Activated T-cell treated with anti-CD3 and anti-CD28 coated beads, Interleukin-2, amount 50 U/mL, for 1 hour (primary cell): Measurements from ENCODE around the gene FAHD2A.
"Not testable (repeated sequence)": the region's sequence is repeated elsewhere in the genome, so short reads cannot be mapped to it uniquely, and the experiment has no call there.

Source experiments
- DNase-seq: peaks from one replicate; pipeline ENCODE4 v3.0.0-alpha.2; 2020

Gene FAHD2A

DNA sequence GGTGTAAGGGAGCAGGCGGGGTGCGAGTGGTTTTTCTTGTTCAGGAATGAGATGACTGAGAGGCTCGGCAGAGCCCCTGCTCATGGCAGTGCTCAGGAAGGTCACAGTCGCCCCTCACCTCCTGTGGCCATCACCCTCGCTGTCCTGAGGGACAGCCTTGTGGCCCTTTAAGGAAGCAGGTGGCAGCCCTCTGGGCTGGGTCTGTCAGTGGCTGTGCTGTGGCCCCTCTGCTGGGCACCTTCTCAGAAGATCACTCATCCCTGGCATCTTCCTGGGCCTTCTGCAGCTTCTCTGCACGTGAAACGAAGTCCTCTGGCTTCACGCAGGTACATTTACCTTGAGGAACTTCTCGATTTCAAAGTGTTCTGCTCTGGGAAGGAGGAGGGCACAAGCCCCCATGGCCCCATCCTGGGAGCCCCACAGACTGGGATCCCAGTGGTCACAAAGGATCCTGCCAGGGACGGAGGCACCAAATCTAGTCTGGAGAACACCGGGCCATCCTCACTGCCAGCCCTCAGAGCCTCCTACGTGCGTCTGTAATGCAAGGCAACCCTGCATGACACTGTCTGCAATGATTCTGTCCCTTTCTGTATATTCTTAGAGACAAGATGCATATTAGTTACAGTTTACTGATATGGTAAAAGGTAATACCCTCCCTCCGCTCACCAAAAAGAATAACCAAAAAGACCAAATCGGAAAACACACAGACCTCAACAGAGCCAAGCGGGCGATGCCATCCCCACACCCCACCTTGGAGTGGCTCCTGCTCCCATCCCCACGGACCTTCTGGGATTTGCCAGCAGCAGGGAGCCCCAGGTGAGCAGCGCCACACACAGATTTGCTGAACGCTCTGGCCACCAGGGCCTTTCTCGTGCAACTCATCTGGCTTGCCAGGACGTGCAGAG is 25.9 kb upstream of the FAHD2A start:
- DNase-seq = no peak

DNA sequence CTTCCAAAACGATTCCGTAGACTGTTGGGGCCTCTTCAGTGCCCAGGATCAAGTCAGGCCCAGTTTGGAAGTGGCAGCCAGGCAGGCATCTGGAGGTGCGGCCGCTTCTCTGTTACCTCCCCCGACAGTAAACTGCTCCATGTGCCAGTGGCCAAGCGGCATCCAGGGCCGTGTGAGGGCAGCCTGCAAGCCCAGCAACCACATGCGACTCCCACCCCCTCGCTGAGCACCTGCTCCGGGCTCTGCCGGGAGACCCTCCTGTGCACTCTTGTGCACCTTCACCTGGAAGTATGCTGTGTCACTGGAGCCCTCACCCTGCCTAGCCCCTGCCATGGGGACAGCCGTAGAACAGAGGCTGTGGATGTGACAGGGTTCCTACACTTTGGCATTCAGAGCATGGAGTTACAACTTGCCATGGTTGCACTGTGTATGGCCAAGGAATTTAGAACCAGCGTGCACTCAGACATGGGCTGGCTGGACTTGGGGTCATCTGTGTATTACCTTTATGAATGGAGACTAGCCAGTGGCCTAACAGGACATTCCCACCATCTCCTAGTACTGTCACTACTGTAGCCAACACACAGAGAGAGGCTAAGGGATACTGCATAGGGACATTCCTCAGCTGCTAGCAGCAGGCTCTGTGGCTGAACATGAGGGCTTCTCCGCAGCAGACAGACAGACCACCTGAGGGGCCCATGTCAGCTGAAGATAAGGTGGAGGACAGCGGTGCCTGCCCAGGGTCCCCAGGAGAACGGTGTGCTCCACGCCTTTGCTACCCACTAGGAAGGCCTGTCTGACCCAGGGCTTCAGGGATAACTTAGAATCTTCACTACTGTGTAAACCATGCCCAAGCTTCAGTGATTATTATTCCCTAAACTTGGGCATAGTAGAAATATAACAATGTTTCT is 25.0 kb upstream of the FAHD2A start:
- DNase-seq = no peak

DNA sequence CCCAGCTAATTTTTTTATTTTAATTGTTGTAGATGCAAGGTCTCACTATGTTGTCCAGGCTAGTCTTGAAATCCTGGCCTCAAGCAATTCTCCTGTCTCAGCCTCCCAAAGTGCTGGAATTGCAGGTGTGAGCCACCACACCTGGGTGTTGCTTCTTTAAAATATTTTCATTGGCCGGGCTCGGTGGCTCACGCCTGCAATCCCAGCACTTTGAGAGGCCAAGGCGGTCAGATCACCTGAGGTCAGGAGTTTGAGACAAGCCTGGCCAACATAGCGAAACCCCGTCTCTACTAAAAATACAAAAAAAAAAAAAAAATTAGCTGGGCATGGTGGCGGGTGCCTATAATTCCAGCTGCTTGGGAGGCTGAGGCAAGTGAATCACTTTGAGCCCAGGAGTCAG is 24.2 kb upstream of the FAHD2A start:
- not testable (repeated sequence) for DNase-seq

DNA sequence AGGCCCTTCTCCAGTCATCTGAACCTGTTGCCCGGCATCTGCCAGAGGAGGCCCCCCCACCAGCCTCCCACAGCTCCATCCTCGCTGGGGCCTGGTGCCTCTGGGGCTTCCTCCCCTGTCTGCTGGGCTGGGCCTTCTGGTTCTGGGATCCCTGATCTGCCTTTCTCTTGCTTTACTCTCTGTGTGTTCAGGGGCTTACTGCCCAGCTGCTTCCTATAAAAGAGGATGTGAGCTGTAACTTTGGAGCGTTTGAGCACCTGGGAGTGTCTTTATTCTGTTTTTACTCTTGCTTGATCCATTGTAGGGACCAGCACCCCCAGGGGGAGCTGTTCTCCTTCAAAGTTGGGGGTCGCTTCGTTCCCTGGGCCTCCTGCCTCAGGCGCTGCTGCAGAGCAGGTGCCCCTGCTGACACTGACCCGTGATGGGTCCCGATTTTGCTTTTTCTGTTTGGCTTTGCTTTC is 23.1 kb upstream of the FAHD2A start:
- no peak for DNase-seq

DNA sequence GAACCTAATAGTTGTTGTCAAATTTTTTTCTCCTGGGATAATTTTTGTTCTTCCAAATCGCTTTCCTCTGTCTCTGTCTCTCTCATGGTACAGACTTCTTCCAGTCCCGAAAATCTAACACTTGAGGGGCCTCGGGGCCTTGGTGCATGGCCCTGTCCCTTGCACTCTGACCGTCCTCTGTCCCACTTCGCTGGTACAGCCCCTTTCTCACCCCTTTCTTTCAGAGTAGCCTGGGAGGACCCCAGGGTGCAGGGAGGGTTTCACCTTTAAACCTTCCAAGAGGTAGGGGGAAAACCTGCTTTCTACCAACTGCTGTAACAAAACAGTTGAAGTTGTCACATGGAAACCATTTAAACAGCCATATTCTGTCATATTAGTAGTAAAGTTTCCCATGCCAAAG is 22.2 kb upstream of the FAHD2A start:
- DNase-seq = no peak

DNA sequence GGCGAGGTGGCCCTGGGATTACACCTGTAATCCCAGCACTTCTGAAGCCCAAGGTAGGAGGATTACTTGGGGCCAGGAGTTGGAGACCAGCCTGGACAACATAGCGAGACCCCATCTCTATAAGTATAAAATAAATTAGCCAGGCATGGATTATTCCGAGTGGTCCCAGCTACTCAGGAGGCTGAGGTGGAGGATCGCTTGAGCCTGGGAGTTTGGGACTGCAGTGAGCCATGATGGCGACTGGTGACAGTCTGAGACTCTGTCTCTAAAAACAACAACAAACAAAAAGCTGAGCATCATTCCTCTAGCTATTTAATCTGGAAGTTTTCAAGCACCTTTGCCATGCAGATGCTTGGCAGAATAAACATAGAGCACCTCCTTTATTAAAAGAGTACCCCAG is 21.8 kb upstream of the FAHD2A start:
- DNase-seq = no peak

DNA sequence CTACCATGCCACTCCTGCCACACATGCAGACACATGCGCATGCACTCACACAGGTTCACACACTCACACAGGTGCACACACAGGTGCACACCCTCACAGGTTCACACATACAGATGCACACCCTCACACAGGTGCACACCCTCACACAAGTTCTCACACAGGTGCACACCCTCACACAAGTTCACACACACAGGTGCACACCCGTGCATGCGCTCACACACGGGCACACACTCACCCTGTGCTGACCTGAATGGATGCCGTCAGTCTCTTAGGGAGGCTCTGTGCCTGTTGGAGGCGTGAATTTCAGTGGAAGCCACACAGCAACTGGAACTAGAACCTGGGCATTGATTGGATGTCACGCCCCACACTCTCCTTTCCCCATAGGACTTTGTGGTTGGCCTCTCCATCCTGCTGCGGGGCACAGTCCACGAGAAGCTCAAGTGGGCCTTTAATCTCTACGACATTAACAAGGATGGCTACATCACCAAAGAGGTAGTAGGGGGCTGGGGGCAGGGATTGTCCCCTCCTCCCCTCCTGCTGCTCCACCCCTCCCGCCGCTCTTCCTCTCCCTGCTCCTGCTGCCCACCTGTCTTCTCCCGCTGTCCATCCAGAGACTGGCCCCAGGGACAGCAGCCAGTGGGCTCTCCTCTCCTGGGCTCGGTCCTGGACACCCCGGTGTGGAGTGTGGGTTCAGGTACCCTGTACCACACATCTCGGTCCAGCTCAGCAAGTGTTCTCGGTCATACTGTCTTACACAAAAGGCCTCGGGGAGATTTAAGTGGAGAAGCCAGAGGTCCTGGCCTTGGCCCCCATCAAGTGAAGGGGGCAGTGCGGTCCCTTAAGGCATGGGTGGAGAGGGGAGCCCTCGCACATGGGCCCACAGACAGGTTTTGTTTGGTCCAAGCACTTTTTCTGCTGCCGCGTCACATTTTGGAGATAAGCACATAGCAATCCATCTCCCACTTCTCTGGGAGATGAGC is 21.0 kb upstream of the FAHD2A start:
- no peak for DNase-seq

DNA sequence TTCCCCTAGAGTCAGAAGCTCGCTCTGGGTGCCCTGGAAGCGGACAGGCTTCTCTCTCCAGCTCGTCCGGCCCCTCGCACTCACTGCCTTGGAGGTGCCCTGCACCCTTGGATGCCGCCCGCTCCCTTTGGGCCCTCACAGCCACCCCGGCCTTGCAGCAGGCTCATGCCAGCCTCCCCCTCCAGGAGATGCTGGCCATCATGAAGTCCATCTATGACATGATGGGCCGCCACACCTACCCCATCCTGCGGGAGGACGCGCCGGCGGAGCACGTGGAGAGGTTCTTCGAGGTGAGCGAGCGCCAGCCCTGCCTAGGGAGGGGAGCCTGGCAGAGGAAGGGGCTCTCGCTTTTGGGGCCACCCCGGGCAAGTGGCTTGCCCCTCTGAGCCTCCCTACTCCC is 20.3 kb upstream of the FAHD2A start:
- no peak for DNase-seq

DNA sequence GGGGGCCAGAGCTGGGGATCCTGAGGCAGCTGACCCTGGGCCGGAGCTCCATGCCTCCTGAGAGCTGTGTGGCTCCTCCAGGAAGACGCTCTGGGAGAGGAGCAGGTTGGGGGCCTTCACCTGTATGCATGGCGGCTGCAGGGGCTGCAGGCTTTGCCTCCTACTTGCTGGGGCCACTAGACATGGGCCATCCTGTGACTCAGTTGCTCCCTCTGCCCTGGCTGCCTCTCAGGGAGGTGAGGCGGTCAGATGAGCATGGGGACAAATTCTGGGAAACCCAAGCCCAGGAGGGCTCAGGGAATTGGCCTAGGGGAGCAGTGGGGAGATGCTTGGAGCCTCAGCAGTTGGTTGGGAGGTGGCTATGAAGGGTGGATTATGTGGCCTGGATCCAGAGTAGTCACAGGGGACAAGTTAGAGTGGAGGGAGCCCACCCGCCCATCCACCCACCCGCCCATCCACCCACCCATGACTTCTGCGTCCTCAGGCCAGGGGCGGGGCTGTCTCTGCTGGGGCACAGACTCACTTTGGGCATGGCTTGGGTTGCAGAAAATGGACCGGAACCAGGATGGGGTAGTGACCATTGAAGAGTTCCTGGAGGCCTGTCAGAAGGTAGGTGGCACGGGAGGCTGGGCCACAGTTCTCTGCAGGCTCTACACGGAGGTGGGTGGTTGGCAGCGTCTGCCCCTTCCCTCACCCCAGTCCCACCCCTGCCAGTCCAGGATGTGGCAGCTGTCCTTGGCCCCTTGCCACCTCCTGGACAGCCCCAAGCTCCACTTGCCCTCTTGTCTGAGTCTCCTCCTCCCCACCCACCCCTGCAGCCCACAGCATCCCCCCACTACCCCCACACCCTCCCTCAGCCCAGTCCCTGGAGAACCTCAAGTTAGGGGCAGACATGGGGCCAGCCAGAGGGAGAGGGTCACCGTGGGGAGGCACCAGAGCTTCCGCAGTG is 19.5 kb upstream of the FAHD2A start:
- DNase-seq = no peak

DNA sequence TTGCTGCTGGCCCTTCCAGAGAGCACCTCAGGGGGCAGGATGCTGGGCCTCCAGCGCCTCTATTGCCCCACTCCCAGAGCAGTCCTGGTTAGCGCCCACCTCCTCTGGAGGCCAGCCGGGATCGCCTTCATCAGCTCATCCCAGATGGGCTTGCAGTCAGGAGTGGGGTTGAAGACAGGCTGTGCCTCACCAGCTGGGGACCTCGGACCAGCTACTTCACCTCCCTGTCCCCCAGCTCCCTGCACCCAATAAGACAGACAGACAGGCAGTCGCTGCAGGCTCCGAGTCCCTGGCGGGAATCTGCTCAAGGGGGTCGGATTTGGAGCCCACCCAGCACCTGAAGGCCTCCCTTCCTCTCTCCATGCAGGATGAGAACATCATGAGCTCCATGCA is 18.9 kb upstream of the FAHD2A start:
- no peak for DNase-seq

DNA sequence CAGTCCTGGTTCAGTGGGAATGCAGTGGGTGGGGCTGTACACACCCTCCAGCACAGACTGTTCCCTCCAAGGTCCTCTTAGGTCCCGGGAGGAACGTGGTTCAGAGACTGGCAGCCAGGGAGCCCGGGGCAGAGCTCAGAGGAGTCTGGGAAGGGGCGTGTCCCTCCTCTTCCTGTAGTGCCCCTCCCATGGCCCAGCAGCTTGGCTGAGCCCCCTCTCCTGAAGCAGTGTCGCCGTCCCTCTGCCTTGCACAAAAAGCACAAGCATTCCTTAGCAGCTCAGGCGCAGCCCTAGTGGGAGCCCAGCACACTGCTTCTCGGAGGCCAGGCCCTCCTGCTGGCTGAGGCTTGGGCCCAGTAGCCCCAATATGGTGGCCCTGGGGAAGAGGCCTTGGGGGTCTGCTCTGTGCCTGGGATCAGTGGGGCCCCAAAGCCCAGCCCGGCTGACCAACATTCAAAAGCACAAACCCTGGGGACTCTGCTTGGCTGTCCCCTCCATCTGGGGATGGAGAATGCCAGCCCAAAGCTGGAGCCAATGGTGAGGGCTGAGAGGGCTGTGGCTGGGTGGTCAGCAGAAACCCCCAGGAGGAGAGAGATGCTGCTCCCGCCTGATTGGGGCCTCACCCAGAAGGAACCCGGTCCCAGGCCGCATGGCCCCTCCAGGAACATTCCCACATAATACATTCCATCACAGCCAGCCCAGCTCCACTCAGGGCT is 17.5 kb upstream of the FAHD2A start:
- DNase-seq = no peak

DNA sequence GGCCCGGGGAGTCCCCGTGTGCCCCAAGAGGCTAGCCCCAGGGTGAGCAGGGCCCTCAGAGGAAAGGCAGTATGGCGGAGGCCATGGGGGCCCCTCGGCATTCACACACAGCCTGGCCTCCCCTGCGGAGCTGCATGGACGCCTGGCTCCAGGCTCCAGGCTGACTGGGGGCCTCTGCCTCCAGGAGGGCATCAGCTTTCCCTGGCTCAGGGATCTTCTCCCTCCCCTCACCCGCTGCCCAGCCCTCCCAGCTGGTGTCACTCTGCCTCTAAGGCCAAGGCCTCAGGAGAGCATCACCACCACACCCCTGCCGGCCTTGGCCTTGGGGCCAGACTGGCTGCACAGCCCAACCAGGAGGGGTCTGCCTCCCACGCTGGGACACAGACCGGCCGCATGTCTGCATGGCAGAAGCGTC is 16.9 kb upstream of the FAHD2A start:
- no peak for DNase-seq

DNA sequence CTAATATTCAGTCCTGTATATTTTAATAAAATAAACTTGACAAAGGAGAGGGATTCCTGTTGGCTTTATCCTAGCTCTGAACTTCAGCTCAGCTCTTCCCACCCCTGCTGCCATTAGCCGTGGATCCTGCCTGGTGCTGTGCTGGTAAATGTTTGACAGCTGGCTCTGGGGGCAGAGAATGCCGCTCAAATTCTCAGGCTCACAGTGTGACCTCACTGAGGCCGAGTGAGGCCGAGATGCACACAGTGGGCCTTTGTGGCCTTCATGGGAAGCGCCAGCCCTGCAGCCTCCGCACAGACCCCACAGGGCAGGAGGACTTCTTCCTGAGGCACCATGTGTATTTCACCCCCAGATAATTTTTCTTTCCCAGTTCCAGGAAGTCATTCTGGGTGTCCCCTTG is 16.5 kb upstream of the FAHD2A start:
- DNase-seq = no peak

DNA sequence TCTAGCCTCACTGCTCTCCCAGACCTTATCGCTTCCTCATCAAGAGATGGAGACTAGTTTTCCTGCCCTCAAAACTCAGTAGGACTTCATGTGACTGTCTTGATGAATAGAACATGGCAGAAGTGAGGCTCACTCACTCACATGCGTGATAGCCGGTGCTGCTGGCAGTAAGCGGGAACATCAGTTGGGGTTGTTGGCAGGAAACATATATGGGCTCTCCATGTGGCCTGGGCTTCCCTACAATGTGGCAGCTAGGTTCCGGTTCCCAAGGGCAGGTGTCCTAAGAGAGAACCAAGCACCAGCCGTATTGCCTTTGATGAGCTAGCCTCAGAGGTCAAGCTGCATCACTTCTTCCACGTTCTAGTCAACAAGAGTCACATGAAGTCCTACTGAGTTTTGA is 15.2 kb upstream of the FAHD2A start:
- no peak for DNase-seq

DNA sequence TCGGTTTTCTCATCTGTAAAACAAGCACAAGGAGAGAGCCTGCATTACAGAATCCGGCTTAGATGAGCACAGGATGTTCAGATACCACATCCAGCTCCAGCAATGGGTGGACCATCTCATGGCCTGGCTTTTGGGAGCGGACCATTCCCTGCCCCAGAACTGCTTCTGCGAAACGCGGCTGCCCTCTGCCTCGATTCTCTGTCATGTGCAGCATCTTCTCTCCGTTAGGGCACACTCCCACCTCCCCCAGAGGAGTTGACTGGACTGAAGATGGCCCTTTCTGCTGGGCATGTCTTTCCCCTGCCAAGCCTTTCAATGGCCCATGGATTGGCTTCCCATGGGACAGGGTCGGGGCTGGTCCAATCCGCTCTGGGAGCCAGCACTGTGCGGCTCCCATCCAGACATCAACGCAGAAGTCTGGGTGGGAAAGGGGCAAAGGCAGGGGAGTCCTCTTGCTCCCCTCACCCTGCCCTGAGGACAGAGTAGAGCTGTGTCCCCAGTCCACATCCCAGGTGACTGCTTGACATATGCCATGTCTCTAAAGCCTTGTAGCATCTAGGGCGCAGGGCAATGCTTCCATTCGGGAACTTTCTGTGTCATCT is 14.3 kb upstream of the FAHD2A start:
- DNase-seq = no peak

DNA sequence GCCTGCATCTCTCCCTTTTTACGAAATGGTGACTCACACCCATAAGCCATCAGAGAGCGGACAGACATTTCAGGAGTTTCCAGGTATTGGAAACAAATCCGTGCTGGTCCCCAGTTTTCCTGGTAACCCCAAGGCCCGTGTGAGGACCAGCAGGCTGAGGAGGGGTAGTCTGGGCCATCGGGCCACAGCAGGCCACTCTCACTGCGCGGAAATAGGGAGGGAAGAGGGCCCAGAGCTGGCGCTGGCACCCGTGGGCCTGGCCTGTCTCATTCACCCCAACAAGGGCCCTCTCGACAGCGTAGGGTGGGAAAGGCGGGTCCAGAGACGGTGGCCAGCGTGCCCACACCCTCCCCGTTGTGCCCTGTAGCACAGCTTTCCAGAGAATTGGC is 13.7 kb upstream of the FAHD2A start:
- no peak for DNase-seq

DNA sequence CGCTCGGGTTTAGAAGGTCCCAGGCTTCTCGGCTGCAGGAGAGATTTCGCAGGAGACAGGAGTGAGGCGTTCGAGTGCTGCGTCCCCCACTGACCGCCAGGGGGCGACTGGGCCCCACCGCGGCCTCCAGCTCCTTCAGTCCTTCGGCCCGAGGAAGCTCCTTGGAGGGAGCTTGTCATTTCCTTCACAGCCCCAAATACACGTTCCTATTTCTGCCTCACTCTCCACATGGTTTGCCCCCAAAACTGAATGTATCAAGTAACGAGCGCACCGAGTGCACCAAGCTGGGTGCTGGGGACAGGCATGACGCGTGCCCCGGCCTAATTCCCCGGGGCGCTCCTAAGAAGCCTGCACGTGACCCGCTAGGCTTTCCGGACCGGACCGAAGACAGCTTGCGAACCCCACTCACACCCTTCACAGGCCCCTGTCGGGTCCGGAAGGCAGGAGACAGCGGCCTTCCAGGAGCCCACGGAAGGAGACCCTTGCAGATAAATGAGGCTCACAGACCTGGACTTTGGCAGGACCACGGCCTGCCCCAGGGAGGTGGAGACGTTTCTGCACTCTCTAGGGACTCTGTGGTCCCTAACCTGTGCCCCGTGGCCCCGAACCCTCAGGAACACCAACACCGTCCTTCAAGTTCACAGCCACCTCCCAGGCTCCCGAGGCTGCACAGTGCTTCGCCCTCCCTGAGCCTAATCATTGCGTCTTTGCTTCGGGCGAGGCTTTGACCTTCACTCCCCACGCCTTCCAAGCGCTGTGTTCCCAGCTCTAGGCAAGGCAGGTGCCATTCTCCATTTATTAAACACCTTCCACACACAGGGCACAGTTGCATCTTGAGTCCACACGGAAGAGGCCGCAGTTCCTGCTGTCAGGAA is 13.0 kb upstream of the FAHD2A start:
- DNase-seq = peak; percentile 34

DNA sequence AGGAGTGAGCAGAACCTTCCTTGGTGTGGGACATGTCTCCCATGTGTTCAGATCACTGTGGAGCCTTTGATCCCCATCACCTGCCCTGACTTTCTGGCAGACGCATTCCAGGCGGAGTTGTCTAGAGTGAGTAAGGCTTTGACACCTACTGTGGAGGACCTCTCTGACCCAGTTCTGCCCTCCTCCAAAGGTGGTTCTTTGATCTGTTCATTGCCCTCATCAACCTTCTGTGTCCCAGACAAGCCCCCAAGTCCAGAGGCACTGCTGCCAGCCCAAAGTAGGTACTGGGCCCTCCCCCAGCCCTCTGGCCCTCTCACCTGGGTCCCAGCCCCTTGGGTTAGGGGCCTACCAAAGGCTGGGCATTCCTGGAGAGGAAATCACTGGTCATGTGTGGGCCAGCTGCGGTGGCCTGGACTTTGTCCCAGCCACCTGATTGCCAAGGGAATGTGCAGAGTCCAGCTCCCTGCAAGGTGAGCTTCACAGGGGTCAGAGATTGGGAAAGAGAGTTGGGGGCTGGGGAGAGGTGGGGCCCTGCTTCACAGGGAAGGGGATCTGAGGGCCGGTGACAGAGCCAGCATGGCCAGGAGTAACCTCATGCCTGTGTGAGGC is 12.1 kb upstream of the FAHD2A start:
- DNase-seq = no peak

DNA sequence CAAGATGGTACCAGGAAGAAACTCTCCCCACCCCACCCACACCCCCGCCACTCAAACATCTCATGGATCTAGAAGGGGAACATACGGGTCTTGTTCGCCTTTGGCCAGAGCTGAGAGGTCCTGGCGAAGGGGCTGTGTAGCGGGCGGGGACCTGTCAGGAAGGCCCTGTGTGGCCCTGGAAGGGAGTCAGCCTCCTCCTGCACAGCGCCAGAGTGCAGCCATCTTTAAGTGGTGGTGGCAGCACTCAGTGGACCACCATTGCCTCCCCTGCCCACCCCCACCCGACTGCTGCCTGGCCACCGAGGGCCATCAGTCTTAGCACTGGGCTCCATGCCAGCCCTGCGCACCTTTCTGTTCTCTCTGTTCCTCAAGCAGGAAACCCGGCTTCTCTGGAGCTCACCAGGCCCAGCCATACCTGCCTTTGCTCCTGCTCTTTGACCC is 11.6 kb upstream of the FAHD2A start:
- DNase-seq = no peak
